Gastroesophageal sphincter (tissue), 3 donors: ENCODE measurements around the gene EPAS1.
"Not testable (repeated sequence)": the region's sequence is repeated elsewhere in the genome, so short reads cannot be mapped to it uniquely, and the experiment has no call there.

Experiments used
- CTCF ChIP-seq, 4 experiments: fragments of 200-600 bp in 2 of 4; fragments of 450-650 bp in 2 of 4; sonication (generic) in 1 of 4; IDR thresholded peaks; one replicate each; pipeline ENCODE4 v1.5.1; 2017 to 2019; ENCODE audit warnings: antibody characterized with exemption in 4 of 4, mild to moderate bottlenecking in 2 of 4, moderate library complexity in 2 of 4
- EP300 ChIP-seq: sonication (generic); formaldehyde crosslinking; IDR thresholded peaks from one replicate; pipeline ENCODE4 v1.6.1; 2017; ENCODE audit warnings: antibody characterized with exemption, mild to moderate bottlenecking

DNA sequence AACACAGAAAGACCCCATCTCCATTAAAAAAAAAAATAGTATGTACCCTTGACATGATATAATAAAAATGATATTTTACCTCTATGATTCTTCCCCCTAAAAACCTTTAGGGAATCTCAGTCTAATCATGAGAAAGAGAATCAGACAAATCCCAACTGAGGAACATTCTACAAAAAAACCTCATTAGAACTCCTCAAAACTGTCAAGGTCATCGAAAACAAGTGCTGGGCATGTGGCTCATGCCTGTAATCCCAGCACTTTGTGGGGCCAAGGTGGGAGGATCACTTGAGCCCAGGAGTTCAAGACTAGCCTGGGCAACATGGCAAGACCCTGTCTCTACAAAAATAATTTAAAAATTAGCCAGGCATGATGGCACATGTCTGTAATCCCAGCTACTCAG lies 98.5 kb downstream of the EPAS1 start:
- not testable (repeated sequence) for TF ChIP-seq EP300; CTCF (IDR thresholded peaks at IDR 0.05)
